ENCODE results near the gene SYNM. TPM values are rescaled to one million over a fixed set of nuclear protein-coding genes. Genes with fewer than 3 reads are reported as not detected.
A peak's percentile ranks its signal among the peaks of the same experiment; 100 is the strongest.
"Not testable (repeated sequence)": the region's sequence is repeated elsewhere in the genome, so short reads cannot be mapped to it uniquely, and the experiment has no call there.

The SYNM gene
- total and polyA plus RNA-seq, 2 experiments from 2014 or later, result 5.4 to 8.0 TPM

GRCh38 chr15:99108993-99109392 lies 4.1 kb downstream of the SYNM start:
- peak overlapping the region; percentile 47 for H3K27ac ChIP-seq
- H3K4me3 ChIP-seq, result no peak overlapping the region
- H3K36me3 ChIP-seq, result no peaks in the 10 kb centered on the region
- no peak for TF ChIP-seq CTCF (IDR thresholded peaks at IDR 0.05; ENCODE audit: low read depth, low read length)
- no peak for DNase-seq (ENCODE audit: low read depth in 1 of 2, low spot score in 1 of 2)
- peaks cover 26% of the 10 kb centered on the region for H3K27me3 ChIP-seq
- H3K4me1 ChIP-seq (ENCODE audit: low read depth), result peaks cover 9% of the 10 kb centered on the region
- no peaks in the 10 kb centered on the region for H3K9me3 ChIP-seq (ENCODE audit: low read depth)

DNA sequence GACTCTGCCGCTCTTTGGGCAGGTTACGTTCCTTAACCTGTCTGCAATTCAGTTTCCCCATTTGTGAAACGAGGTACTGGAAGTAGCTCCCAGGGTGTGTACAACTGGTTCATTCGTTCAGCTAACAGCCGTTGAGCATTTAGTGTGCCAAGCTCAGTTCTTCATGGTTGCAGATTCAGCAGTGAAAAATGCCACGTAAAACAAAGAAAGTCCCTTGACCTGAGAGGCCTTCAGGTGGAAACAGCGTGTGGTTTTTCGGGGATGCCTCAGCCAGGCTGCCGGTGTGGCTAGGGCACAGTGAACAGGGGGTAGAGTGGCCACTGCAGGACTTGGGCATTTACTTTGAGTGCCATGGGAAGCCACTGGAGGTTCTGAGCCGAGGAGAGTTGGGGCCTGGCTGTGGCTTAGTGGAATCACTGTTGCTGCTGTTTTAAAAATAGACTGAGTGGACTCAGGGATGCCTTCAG lies 4.7 kb downstream of the SYNM start:
- TF ChIP-seq CTCF (IDR thresholded peaks at IDR 0.05; ENCODE audit: low read depth, low read length), result no peak
- H3K4me1 ChIP-seq (ENCODE audit: low read depth), result peaks cover 9% of the 10 kb centered on the region
- peak overlapping the region; percentile 47 for H3K27ac ChIP-seq
- peaks cover 26% of the 10 kb centered on the region for H3K27me3 ChIP-seq
- no peak overlapping the region for H3K4me3 ChIP-seq
- peak in 1 of 2 donors; percentile 55 for DNase-seq (ENCODE audit: low read depth in 1 of 2, low spot score in 1 of 2)
- H3K36me3 ChIP-seq, result no peaks in the 10 kb centered on the region
- no peaks in the 10 kb centered on the region for H3K9me3 ChIP-seq (ENCODE audit: low read depth)

- Histone ChIP-seq H3K36me3 (no peaks in the 10 kb centered on the region), H3K4me3 (no peak overlapping the region), H3K27me3 (peaks cover 26% of the 10 kb centered on the region), H3K4me1 (ENCODE audit: low read depth) (peaks cover 9% of the 10 kb centered on the region), H3K9me3 (ENCODE audit: low read depth) (no peaks in the 10 kb centered on the region), H3K27ac (peak overlapping the region; percentile 47)
- TF ChIP-seq CTCF (IDR thresholded peaks at IDR 0.05; ENCODE audit: low read depth, low read length), result no peak
- no peak for DNase-seq (ENCODE audit: low read depth in 1 of 2, low spot score in 1 of 2)
Observed at GRCh38 chr15:99110093-99110492, 5.2 kb downstream of the SYNM start.

GRCh38 chr15:99110581-99111320 lies 5.9 kb downstream of the SYNM start:
- no peak for TF ChIP-seq CTCF (IDR thresholded peaks at IDR 0.05; ENCODE audit: low read depth, low read length)
- Histone ChIP-seq H3K9me3 (ENCODE audit: low read depth) (no peaks in the 10 kb centered on the region), H3K4me3 (no peak overlapping the region), H3K4me1 (ENCODE audit: low read depth) (peaks cover 9% of the 10 kb centered on the region), H3K36me3 (no peaks in the 10 kb centered on the region), H3K27ac (no peak overlapping the region), H3K27me3 (peaks cover 23% of the 10 kb centered on the region)
- DNase-seq (ENCODE audit: low read depth in 1 of 2, low spot score in 1 of 2), result peak in 1 of 2 donors; percentile 24

DNA sequence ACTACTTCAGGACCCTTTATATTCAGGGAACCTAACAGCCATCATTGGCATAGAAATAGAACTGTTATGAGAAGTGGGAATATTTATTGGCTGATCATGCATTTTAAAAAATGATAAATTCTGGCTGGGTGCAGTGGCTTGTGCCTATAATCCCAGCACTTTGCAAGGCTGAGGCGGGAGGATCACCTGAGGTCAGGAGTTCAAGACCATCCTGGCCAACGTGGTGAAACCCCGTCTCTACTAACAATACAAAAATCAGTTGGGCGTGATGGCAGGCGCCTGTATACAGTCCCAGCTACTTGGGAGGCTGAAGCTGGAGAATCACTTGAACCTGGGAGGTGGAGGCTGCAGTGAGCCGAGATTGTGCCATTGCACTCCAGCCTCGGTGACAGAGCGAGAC lies 6.8 kb downstream of the SYNM start:
- not testable (repeated sequence) for H3K36me3 ChIP-seq; H3K4me3 ChIP-seq; H3K9me3 ChIP-seq (ENCODE audit: low read depth); H3K4me1 ChIP-seq (ENCODE audit: low read depth); DNase-seq (ENCODE audit: low read depth in 1 of 2, low spot score in 1 of 2); H3K27ac ChIP-seq
- H3K27me3 ChIP-seq, result peaks cover 14% of the 10 kb centered on the region

GRCh38 chr15:99113547-99114271 lies 8.8 kb downstream of the SYNM start:
- H3K4me1 ChIP-seq (ENCODE audit: low read depth), result peaks cover 9% of the 10 kb centered on the region
- H3K4me3 ChIP-seq, result no peak overlapping the region
- no peaks in the 10 kb centered on the region for H3K27me3 ChIP-seq
- no peak overlapping the region for H3K27ac ChIP-seq
- H3K36me3 ChIP-seq, result no peaks in the 10 kb centered on the region
- no peak for TF ChIP-seq CTCF (IDR thresholded peaks at IDR 0.05; ENCODE audit: low read depth, low read length)
- no peaks in the 10 kb centered on the region for H3K9me3 ChIP-seq (ENCODE audit: low read depth)
- no peak for DNase-seq (ENCODE audit: low read depth in 1 of 2, low spot score in 1 of 2)

All from cardiac muscle cell (in vitro differentiated cells and primary cell).